ENCODE results near the gene WDR26. TPM values are rescaled to one million over a fixed set of nuclear protein-coding genes. Genes with fewer than 3 reads are reported as not detected.

Gene WDR26
- total RNA-seq, 1 experiment from 2014 or later: 41.2 TPM

- Histone ChIP-seq H3K27me3 (ENCODE audit: control insufficient read depth, insufficient read depth, low read length) (no peaks in the 10 kb centered on the region), H3K4me3 (ENCODE audit: insufficient read depth, low read depth, low read length) (no peak overlapping the region), H3K36me3 (replicated peaks; ENCODE audit: control insufficient read depth, insufficient read depth, low read length) (peaks cover 29% of the 10 kb centered on the region)
- no peak for DNase-seq
Measured at GRCh38 chr1:224392411-224393249, 42.0 kb downstream of the WDR26 start.

DNA sequence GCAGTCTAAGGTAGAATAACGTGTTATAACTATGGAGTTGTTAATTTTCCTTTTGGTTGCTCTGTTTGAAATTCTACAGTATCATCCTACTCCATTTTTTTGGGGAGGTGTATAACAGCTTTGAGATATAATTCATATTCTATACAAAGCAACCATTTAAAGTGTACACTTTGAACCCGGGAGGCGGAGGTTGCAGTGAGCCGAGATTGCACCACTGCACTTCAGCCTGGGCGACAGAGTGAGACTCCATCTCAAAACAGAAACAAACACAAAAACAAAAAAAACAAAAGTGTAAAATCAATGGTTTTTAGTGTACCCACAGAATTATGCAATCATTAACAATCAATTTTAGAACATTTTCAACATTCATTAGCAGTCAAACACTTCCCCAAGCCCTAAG is 44.1 kb downstream of the WDR26 start:
- Histone ChIP-seq H3K36me3 (replicated peaks; ENCODE audit: control insufficient read depth, insufficient read depth, low read length) (peaks cover 20% of the 10 kb centered on the region), H3K27me3 (ENCODE audit: control insufficient read depth, insufficient read depth, low read length) (no peaks in the 10 kb centered on the region), H3K4me3 (ENCODE audit: insufficient read depth, low read depth, low read length) (no peak overlapping the region)
- no peak for DNase-seq

- DNase-seq: no peak
- Histone ChIP-seq H3K4me3 (ENCODE audit: insufficient read depth, low read depth, low read length) (no peak overlapping the region), H3K27me3 (ENCODE audit: control insufficient read depth, insufficient read depth, low read length) (no peaks in the 10 kb centered on the region), H3K36me3 (replicated peaks; ENCODE audit: control insufficient read depth, insufficient read depth, low read length) (peaks cover 9% of the 10 kb centered on the region)
Measured at GRCh38 chr1:224387943-224388342, 46.7 kb downstream of the WDR26 start.

DNA sequence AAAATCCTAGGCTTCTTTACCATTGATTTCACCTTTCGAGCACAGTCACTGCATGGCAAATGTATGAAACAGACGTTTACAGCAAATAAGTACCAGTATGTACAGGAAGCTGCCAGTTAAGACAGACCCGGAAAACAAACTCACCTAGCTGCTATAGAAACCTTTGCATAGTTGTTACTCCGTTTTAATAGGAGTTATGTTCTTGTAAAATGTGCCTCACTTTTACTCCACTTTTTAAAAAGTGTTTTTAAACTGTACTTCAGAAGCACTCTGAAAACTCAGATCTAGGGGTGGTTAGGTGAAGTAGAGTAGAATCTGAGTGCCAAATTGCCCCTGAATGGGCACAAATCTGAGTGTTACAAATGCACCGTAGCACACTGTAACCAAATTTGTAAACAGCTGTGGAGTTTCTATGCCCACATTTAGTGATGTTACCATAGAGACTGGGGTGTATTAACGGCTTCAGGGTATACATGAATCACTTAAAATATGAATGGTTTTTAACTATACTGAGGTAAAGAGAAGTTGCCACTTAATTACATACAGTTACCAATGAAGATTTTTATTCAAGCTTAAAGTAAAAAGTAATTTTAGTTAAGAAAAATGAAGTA is 47.2 kb downstream of the WDR26 start:
- H3K36me3 ChIP-seq (replicated peaks; ENCODE audit: control insufficient read depth, insufficient read depth, low read length): peaks cover 7% of the 10 kb centered on the region
- no peak overlapping the region for H3K4me3 ChIP-seq (ENCODE audit: insufficient read depth, low read depth, low read length)
- no peak for DNase-seq
- H3K27me3 ChIP-seq (ENCODE audit: control insufficient read depth, insufficient read depth, low read length): no peaks in the 10 kb centered on the region

DNA sequence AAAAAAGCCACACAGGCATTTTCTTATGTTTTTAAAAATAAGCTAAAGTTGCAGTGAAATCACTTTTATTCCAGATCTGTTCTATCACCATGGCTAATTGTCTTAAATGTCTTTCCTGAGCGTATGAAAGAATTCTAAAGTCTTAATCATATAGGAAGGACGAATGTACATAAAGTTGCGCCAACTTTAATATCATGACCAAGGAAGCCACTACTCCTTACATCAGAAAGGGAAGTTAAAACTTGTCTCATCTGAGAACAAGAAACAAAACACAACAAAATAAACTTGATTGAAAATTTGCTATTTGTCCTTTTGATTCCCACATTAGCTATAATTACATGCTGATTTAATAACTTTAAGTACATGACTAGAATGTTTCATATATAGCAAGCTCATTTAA is 51.4 kb downstream of the WDR26 start:
- H3K36me3 ChIP-seq (replicated peaks; ENCODE audit: control insufficient read depth, insufficient read depth, low read length): 0 out of 2 replicates have a peak, but pooled peaks cover 1% of the 10 kb centered on the region

DNA sequence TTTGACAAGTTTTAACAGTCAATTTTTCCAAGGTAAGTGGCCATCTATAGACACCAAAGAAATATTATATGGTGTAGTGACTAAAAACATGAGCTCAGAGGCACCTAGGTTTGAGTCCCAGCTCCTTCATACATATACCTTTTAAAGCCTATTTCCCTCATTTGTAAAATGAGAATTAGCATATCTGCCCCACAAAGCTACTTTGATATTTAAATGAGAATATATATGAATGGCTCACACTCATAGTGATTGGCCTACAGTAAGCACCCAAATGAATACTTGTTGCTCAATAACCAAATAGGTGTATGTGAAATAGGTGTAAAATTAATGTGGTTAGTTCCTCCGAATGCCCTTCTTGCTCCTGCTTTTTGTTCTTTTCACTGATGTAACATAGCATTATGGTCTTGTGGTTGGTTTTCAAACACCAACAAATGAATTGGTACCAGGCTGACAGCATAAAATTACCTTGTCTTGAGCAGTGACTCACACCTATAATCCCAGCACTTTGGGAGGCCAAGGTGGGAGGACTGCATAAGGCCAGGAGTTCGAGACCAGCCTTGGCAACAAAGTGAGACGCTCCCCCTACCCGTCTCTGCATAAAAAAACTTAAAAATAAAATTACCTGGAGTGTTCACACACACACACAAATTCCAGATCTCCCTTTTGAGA is 52.6 kb downstream of the WDR26 start:
- H3K36me3 ChIP-seq (replicated peaks; ENCODE audit: control insufficient read depth, insufficient read depth, low read length): peaks cover 3% of the 10 kb centered on the region
- no peak for DNase-seq
- H3K4me3 ChIP-seq (ENCODE audit: insufficient read depth, low read depth, low read length): no peak overlapping the region
- no peaks in the 10 kb centered on the region for H3K27me3 ChIP-seq (ENCODE audit: control insufficient read depth, insufficient read depth, low read length)

More for the DNA sequence above, 51.4 kb downstream of the WDR26 start:
- DNase-seq: no peak
- H3K4me3 ChIP-seq (ENCODE audit: insufficient read depth, low read depth, low read length): no peak overlapping the region
- no peaks in the 10 kb centered on the region for H3K27me3 ChIP-seq (ENCODE audit: control insufficient read depth, insufficient read depth, low read length)

DNA sequence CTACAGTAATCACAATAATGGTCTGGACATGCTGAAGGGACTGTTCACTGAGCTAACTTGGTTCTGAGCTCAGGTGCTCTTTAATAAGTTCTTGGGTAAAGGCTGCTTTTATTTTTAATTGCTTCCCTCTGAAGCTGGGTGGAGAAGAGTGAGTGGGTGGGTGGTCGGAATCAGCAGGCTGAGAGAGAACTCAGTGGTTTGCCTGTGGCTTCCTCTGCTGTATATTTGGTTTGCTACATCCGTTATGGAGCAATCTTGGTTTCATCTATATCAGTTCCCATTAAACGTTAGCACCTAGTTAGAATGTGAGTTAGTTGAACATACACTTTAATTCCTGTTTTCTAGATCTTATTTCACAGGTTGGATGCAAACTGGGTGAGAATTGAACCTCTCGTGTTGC is 54.6 kb downstream of the WDR26 start:
- H3K36me3 ChIP-seq (replicated peaks; ENCODE audit: control insufficient read depth, insufficient read depth, low read length): peaks cover 13% of the 10 kb centered on the region
- no peak for DNase-seq
- H3K27me3 ChIP-seq (ENCODE audit: control insufficient read depth, insufficient read depth, low read length): no peaks in the 10 kb centered on the region
- no peak overlapping the region for H3K4me3 ChIP-seq (ENCODE audit: insufficient read depth, low read depth, low read length)

- no peak for DNase-seq
- no peaks in the 10 kb centered on the region for H3K27me3 ChIP-seq (ENCODE audit: control insufficient read depth, insufficient read depth, low read length)
- peaks cover 17% of the 10 kb centered on the region for H3K36me3 ChIP-seq (replicated peaks; ENCODE audit: control insufficient read depth, insufficient read depth, low read length)
- H3K4me3 ChIP-seq (ENCODE audit: insufficient read depth, low read depth, low read length): no peak overlapping the region
Measured at GRCh38 chr1:224378855-224379631, 55.6 kb downstream of the WDR26 start.

GRCh38 chr1:224377676-224378006 is 57.0 kb downstream of the WDR26 start:
- Histone ChIP-seq H3K27me3 (ENCODE audit: control insufficient read depth, insufficient read depth, low read length) (no peaks in the 10 kb centered on the region), H3K4me3 (ENCODE audit: insufficient read depth, low read depth, low read length) (no peak overlapping the region), H3K36me3 (replicated peaks; ENCODE audit: control insufficient read depth, insufficient read depth, low read length) (peaks cover 17% of the 10 kb centered on the region)
- DNase-seq: no peak

- Histone ChIP-seq H3K4me3 (ENCODE audit: insufficient read depth, low read depth, low read length) (no peak overlapping the region), H3K36me3 (replicated peaks; ENCODE audit: control insufficient read depth, insufficient read depth, low read length) (peaks cover 20% of the 10 kb centered on the region), H3K27me3 (ENCODE audit: control insufficient read depth, insufficient read depth, low read length) (no peaks in the 10 kb centered on the region)
- no peak for DNase-seq
Measured at GRCh38 chr1:224375059-224375458, 59.5 kb downstream of the WDR26 start.

GRCh38 chr1:224373008-224373590 is 61.5 kb downstream of the WDR26 start:
- Histone ChIP-seq H3K36me3 (replicated peaks; ENCODE audit: control insufficient read depth, insufficient read depth, low read length) (peaks cover 25% of the 10 kb centered on the region), H3K27me3 (ENCODE audit: control insufficient read depth, insufficient read depth, low read length) (no peaks in the 10 kb centered on the region), H3K4me3 (ENCODE audit: insufficient read depth, low read depth, low read length) (no peak overlapping the region)
- no peak for DNase-seq

DNA sequence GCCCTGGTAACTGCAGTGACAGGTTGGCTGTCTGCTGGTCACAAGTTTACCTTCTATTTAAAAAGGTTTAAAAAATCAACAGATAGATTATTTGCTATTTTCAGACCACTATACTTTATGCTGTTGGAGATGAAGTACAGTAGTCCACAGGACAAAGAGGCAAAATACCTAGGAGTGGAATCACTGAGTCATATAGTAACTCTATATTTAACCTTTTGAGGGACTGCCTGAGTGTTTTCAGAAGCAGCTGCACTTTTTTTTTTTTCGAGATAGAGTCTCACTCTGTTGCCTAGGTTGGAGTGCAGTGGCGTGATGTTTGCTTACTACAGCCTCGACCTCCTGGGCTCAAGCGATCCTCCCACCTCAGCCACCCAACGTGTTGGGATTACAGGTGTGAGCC is 66.2 kb downstream of the WDR26 start:
- no peak for DNase-seq
- no peak overlapping the region for H3K4me3 ChIP-seq (ENCODE audit: insufficient read depth, low read depth, low read length)
- no peaks in the 10 kb centered on the region for H3K27me3 ChIP-seq (ENCODE audit: control insufficient read depth, insufficient read depth, low read length)
- H3K36me3 ChIP-seq (replicated peaks; ENCODE audit: control insufficient read depth, insufficient read depth, low read length): peaks cover 16% of the 10 kb centered on the region

DNA sequence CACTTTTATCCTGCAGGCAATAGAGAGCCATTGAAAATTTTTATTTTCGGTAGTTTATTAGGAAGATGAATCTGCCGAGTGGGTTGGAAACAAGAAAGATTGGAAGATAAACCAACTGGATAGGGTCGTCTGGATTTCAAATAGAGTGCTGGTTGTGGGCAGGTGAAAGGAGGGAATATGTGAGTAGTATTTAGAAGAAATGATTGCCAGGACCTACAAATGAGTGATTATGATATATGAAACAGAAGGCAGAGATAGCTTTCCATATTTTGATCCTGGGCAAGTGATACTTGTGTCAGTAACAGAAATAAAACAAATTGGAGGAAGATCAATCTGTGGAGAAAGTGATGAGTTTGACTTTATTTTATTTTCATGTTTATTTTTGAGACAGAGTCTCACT is 75.4 kb downstream of the WDR26 start:
- no peak for DNase-seq
- no peak overlapping the region for H3K4me3 ChIP-seq (ENCODE audit: insufficient read depth, low read depth, low read length)
- no peaks in the 10 kb centered on the region for H3K27me3 ChIP-seq (ENCODE audit: control insufficient read depth, insufficient read depth, low read length)
- peaks cover under 1% of the 10 kb centered on the region for H3K36me3 ChIP-seq (replicated peaks; ENCODE audit: control insufficient read depth, insufficient read depth, low read length)

DNA sequence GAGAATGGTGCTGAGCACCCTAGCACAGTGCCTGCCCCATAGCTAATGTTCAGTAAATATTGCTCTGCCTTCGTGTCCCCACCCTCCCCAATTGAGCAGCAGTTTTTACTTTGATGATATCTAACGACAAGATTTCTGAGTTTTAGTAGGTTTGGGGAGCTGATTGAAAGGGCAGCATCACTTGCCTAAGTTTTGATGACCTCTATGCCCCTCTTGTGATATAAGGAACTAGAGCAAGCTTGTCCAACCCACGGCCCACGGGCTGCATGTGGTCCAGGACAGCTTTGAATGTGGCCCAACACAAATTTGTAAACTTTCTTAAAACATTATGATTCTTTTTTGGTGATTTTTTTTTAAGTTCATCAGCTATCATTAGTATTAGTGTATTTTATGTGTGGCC is 76.4 kb downstream of the WDR26 start:
- DNase-seq: no peak
- no peaks in the 10 kb centered on the region; the same call in 1 of the 2 replicates for H3K36me3 ChIP-seq (replicated peaks; ENCODE audit: control insufficient read depth, insufficient read depth, low read length)
- H3K27me3 ChIP-seq (ENCODE audit: control insufficient read depth, insufficient read depth, low read length): no peaks in the 10 kb centered on the region
- peak overlapping the region; percentile 87 for H3K4me3 ChIP-seq (ENCODE audit: insufficient read depth, low read depth, low read length)
